HG03135 (cell line): ENCODE measurements around the gene TTC32.

ENCODE experiments used
- ATAC-seq: cut with Tn5 transposase; IDR thresholded peaks from one replicate; pipeline ENCODE4 v1.9.1; 2021; ENCODE audit warnings: mild to moderate bottlenecking, moderate library complexity; ENCODE audit not compliant: unreplicated experiment

Gene TTC32

GRCh38 chr2:19878268-19879046 is 23.3 kb downstream of the TTC32 start:
- no peak for ATAC-seq

GRCh38 chr2:19876751-19877150 is 25.0 kb downstream of the TTC32 start:
- ATAC-seq = no peak

- no peak for ATAC-seq
These were observed 26.5 kb downstream of the TTC32 start for GRCh38 chr2:19875280-19875679.

- ATAC-seq = no peak
These were observed 27.1 kb downstream of the TTC32 start for GRCh38 chr2:19874726-19875125.

GRCh38 chr2:19873014-19873413 is 28.8 kb downstream of the TTC32 start:
- no peak for ATAC-seq

GRCh38 chr2:19872302-19872701 is 29.5 kb downstream of the TTC32 start:
- no peak for ATAC-seq

- ATAC-seq = no peak
These were observed 29.9 kb downstream of the TTC32 start for GRCh38 chr2:19871836-19872235.

GRCh38 chr2:19870792-19871191 is 31.0 kb downstream of the TTC32 start:
- ATAC-seq = no peak

- ATAC-seq = peak; percentile 48
These were observed 32.8 kb downstream of the TTC32 start for GRCh38 chr2:19868701-19869580.

- no peak for ATAC-seq
These were observed 33.6 kb downstream of the TTC32 start for GRCh38 chr2:19868224-19868623.

- ATAC-seq = peak; percentile 54
These were observed 35.0 kb downstream of the TTC32 start for GRCh38 chr2:19866771-19867170.

GRCh38 chr2:19865151-19865550 is 36.6 kb downstream of the TTC32 start:
- ATAC-seq = no peak

GRCh38 chr2:19864381-19864780 is 37.4 kb downstream of the TTC32 start:
- no peak for ATAC-seq

GRCh38 chr2:19863303-19864041 is 38.3 kb downstream of the TTC32 start:
- ATAC-seq = peak; percentile 69

GRCh38 chr2:19861813-19862212 is 40.0 kb downstream of the TTC32 start:
- no peak for ATAC-seq

- no peak for ATAC-seq
These were observed 41.8 kb downstream of the TTC32 start for GRCh38 chr2:19860022-19860421.

- ATAC-seq = no peak
These were observed 42.2 kb downstream of the TTC32 start for GRCh38 chr2:19859565-19859964.

- ATAC-seq = no peak
These were observed 44.0 kb downstream of the TTC32 start for GRCh38 chr2:19857806-19858205.

- ATAC-seq = no peak
These were observed 44.7 kb downstream of the TTC32 start for GRCh38 chr2:19857100-19857499.

GRCh38 chr2:19855542-19856431 is 46.0 kb downstream of the TTC32 start:
- no peak for ATAC-seq
